Heart left ventricle (tissue), 13 donors: ENCODE measurements around the gene STARD9.

Source experiments
- POLR2A ChIP-seq, 2 donors: fragments of 450-650 bp; IDR thresholded peaks; one replicate each; pipeline ENCODE4 v1.6.1; 2017; ENCODE audit warnings: antibody characterized with exemption in 2 of 2, mild to moderate bottlenecking in 2 of 2, moderate library complexity in 2 of 2
- TF ChIP-seq, protein P1 (sequence below), 12 donors: fragments of 200-600 bp; sonication (generic) in 4 of 12; IDR thresholded peaks; one replicate each; pipeline versions ENCODE4 v1.5.0 to v1.8.0; 2018 to 2022; ENCODE audit warnings: antibody characterized with exemption in 12 of 12, mild to moderate bottlenecking in 5 of 12
- donor health status: ischemic (EF 13 %, LVEDD 7.1; RV severe dilation, severe dysfunction).
- donor health status: DM: no; HTN: yes; CAD: no.
- donor health status: DM: no; HTN: no; CAD: no.
- donor health status: ischemic (EF 25% LVEDD 6.9; RV normal size, moderate dysfunction).
- donor health status: ischemic (EF 25% LVEDD 5.7; RV mildly dilated, moderate dysfunction).
- donor health status: ischemic (EF 35%, LVEDD 5.7; RV mildly dilated, moderate dysfunction).
- donor health status: nonischemic (EF 11% LVEDD 7.7; RV severe dilation, severe dysfunction).
- donor health status: DM: yes; HTN: yes; CAD: no.
- donor health status: PGD.
- donor health status: ischemic (EF 29% LVEDD 5.4; RV normal size, mild dysfunction).
- donor health status: nonischemic (EF 23%, LVEDD 6.1; RV moderate dilation, normal function).

DNA sequence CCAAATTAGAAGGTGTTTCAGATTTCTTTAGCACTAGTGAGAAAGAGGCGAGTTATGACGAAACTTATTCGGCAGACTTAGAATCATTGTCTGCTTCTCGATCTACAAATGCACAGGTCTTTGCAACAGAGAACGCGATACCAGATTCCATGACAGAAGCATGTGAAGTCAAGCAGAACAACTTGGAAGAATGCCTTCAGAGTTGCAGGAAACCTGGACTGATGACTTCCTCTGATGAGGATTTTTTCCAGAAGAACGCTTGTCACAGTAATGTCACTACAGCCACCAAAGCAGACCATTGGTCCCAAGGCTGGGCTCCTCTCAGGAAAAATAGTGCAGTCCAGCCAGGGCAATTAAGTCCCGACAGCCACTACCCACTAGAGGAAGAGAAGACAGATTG is 110.9 kb downstream of the STARD9 start:
- no peak for TF ChIP-seq POLR2A (IDR thresholded peaks at IDR 0.05)
- TF ChIP-seq, protein P1, sequence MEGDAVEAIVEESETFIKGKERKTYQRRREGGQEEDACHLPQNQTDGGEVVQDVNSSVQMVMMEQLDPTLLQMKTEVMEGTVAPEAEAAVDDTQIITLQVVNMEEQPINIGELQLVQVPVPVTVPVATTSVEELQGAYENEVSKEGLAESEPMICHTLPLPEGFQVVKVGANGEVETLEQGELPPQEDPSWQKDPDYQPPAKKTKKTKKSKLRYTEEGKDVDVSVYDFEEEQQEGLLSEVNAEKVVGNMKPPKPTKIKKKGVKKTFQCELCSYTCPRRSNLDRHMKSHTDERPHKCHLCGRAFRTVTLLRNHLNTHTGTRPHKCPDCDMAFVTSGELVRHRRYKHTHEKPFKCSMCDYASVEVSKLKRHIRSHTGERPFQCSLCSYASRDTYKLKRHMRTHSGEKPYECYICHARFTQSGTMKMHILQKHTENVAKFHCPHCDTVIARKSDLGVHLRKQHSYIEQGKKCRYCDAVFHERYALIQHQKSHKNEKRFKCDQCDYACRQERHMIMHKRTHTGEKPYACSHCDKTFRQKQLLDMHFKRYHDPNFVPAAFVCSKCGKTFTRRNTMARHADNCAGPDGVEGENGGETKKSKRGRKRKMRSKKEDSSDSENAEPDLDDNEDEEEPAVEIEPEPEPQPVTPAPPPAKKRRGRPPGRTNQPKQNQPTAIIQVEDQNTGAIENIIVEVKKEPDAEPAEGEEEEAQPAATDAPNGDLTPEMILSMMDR (IDR thresholded peaks at IDR 0.05) = no peak
